Stomach (tissue), 4 donors: ENCODE results near the gene P3H3.

ENCODE experiments used
- EP300 ChIP-seq: sonication (generic); formaldehyde crosslinking; IDR thresholded peaks from one replicate; pipeline ENCODE4 v1.6.1; 2017; ENCODE audit warnings: antibody characterized with exemption
- POLR2A ChIP-seq, 4 donors: fragments of 450-650 bp; IDR thresholded peaks; one replicate each; pipeline ENCODE4 v1.6.1; 2016; ENCODE audit warnings: antibody characterized with exemption in 4 of 4, control low read depth in 2 of 4, mild to moderate bottlenecking in 1 of 4, moderate library complexity in 1 of 4
- TF ChIP-seq, protein P1 (sequence below), 7 experiments: fragments of 450-650 bp in 4 of 7; fragments of 200-600 bp in 3 of 7; sonication (generic) in 3 of 7; IDR thresholded peaks; one replicate each; pipeline ENCODE4 v1.5.1; 2016 to 2019; ENCODE audit warnings: antibody characterized with exemption in 7 of 7, control low read depth in 2 of 7, mild to moderate bottlenecking in 1 of 7

GRCh38 chr12:6779708-6780432, 48.3 kb upstream of the P3H3 start:
- TF ChIP-seq, protein P1, sequence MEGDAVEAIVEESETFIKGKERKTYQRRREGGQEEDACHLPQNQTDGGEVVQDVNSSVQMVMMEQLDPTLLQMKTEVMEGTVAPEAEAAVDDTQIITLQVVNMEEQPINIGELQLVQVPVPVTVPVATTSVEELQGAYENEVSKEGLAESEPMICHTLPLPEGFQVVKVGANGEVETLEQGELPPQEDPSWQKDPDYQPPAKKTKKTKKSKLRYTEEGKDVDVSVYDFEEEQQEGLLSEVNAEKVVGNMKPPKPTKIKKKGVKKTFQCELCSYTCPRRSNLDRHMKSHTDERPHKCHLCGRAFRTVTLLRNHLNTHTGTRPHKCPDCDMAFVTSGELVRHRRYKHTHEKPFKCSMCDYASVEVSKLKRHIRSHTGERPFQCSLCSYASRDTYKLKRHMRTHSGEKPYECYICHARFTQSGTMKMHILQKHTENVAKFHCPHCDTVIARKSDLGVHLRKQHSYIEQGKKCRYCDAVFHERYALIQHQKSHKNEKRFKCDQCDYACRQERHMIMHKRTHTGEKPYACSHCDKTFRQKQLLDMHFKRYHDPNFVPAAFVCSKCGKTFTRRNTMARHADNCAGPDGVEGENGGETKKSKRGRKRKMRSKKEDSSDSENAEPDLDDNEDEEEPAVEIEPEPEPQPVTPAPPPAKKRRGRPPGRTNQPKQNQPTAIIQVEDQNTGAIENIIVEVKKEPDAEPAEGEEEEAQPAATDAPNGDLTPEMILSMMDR (IDR thresholded peaks at IDR 0.05) = no peak
- no peak for TF ChIP-seq POLR2A (IDR thresholded peaks at IDR 0.05)
- no peak for TF ChIP-seq EP300
